ENCODE measurements around the gene BACH2.

Gene BACH2

GRCh38 chr6:90277302-90278011, 19.2 kb downstream of the BACH2 start:
- no peak for DNase-seq (ENCODE audit: low spot score)

GRCh38 chr6:90274451-90275030, 22.1 kb downstream of the BACH2 start:
- DNase-seq (ENCODE audit: low spot score) = no peak

- no peak for DNase-seq (ENCODE audit: low spot score)
These were observed 22.8 kb downstream of the BACH2 start for GRCh38 chr6:90273863-90274262.

- DNase-seq (ENCODE audit: low spot score) = no peak
These were observed 23.7 kb downstream of the BACH2 start for GRCh38 chr6:90272895-90273294.

GRCh38 chr6:90271831-90272230, 24.8 kb downstream of the BACH2 start:
- no peak for DNase-seq (ENCODE audit: low spot score)

- no peak for DNase-seq (ENCODE audit: low spot score)
These were observed 27.3 kb downstream of the BACH2 start for GRCh38 chr6:90269334-90269733.

- no peak for DNase-seq (ENCODE audit: low spot score)
These were observed 28.5 kb downstream of the BACH2 start for GRCh38 chr6:90268178-90268577.

- no peak for DNase-seq (ENCODE audit: low spot score)
These were observed 29.6 kb downstream of the BACH2 start for GRCh38 chr6:90266905-90267621.

- DNase-seq (ENCODE audit: low spot score) = no peak
These were observed 32.1 kb downstream of the BACH2 start for GRCh38 chr6:90264561-90264960.

GRCh38 chr6:90263633-90264032, 33.0 kb downstream of the BACH2 start:
- DNase-seq (ENCODE audit: low spot score) = no peak

GRCh38 chr6:90261801-90262200, 34.8 kb downstream of the BACH2 start:
- DNase-seq (ENCODE audit: low spot score) = no peak

- no peak for DNase-seq (ENCODE audit: low spot score)
These were observed 39.2 kb downstream of the BACH2 start for GRCh38 chr6:90257486-90257738.

- DNase-seq (ENCODE audit: low spot score) = no peak
These were observed 39.8 kb downstream of the BACH2 start for GRCh38 chr6:90256698-90257485.

- no peak for DNase-seq (ENCODE audit: low spot score)
These were observed 43.0 kb downstream of the BACH2 start for GRCh38 chr6:90253631-90254030.

- DNase-seq (ENCODE audit: low spot score) = no peak
These were observed 45.2 kb downstream of the BACH2 start for GRCh38 chr6:90251295-90251992.

- DNase-seq (ENCODE audit: low spot score) = no peak
These were observed 46.2 kb downstream of the BACH2 start for GRCh38 chr6:90250405-90250804.

GRCh38 chr6:90249458-90249857, 47.2 kb downstream of the BACH2 start:
- no peak for DNase-seq (ENCODE audit: low spot score)

GRCh38 chr6:90249034-90249433, 47.6 kb downstream of the BACH2 start:
- no peak for DNase-seq (ENCODE audit: low spot score)

- no peak for DNase-seq (ENCODE audit: low spot score)
These were observed 49.4 kb downstream of the BACH2 start for GRCh38 chr6:90247262-90247661.

GRCh38 chr6:90241229-90241880, 55.3 kb downstream of the BACH2 start:
- DNase-seq (ENCODE audit: low spot score) = peak; percentile 30

GRCh38 chr6:90238496-90239266, 58.0 kb downstream of the BACH2 start:
- no peak for DNase-seq (ENCODE audit: low spot score)
